ENCODE data around the gene CCDC149.
"Not testable (repeated sequence)": the region's sequence is repeated elsewhere in the genome, so short reads cannot be mapped to it uniquely, and the experiment has no call there.

CCDC149 gene

DNA sequence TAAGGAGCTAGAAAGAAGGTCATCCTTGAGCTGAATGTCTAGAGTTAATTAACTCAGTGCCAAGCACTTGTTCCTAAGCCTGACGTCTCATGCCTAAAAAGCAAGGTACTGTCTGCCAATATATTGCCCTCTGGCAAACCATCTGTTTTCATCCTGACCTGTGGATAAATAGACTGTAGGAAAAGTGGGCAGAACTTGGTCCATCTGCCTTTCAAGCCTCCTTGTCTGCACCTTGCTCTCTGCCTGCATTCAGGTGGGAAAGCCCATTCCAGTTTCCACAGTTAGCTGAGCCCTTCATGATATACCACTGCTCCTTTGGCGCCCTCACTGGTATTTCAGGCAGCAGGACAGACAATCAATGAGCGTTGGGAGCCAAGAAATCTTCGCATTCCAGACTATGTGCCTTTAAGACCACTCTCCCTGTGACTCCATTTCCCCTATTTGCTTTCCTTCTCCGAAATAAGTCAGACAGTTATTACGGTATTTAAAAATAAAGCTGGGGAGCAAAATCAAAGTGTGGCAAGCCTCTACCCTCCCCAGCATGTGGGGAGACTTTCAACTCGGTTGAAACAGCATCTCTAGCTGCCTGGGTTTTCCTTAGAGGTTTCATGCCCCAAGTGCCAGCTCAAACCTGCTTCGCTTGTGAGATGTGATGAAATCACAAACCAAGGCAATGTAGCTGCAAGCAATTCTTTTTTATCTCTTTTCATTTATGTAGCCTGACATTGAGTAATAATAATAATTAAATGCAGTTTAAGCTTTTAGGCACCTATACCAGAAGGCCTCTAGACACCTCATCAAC, 2.5 kb upstream of the CCDC149 start:
- DNase-seq: no peak

DNA sequence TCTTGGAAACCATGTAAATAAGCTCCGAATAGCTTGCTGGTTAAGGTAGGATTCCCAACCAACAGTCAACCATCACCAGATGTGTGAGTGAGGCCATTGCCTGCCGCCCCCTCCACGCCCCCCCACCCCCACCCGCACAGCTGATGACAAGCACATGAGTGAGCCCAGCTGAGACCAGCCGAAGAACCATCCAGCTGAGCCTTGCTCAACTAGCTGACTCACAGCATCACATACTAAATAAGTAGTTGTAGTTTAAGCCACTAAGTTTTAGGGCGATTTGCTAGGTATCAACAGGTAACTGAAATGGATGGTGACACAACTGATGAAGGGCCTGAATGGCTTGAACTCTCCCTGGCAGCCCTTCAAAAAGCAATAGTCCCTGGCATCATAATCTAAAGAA, 1.6 kb upstream of the CCDC149 start:
- DNase-seq: no peak

DNA sequence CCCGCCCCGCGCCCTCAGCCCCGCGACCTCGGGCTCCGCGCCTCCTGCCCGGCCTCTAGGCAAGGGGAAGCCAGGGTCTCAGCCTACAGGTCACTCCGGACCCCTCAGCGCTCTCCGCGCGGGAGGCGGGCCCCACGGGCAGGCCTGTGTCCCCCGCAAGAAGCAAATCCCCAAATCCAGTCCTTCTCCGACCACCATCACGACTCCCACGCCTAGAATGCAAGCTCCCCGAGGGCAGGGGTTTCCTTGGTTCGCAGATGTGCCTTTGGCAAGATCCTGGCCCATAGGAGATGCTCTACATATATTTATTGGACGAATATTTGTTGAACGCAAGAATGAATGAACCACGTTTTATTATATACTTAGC, 260 bp upstream of the CCDC149 start:
- no peak for DNase-seq

DNA sequence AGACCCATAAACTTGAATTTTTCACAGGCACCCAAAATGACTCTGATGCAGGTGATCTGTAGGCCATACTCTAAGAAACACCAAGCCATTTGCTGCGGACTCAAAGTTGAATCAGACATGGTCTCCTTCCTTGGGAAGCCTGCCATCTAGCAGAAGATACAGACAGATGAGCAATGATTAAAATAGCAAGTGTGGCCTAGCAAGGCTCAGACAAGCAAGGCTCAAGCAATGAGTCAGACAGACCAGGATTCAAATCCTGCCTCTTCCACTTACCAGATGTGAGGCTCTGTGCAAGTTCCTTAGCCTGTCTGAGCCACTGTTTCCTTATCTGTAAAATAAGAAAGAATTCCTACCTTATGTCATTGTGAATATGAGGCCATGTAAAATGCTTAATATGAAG, 2.3 kb downstream of the CCDC149 start:
- no peak for DNase-seq

DNA sequence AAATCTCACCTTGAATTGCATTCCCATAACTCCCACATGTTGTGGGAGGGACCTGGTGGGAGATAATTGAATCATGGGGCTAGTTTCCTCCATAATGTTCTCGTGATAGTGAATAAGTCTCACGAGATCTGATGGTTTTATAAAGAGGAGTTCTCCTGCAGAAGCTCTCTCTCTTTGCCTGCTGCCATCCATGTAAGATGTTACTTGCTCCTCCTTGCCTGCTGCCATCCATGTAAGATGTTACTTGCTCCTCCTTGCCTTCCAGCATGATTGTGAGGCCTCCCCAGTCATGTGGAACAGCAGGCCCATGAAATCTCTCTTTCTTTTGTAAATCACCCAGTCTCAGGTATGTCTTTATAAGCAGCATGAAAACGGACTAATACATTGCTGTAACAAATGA, 3.2 kb downstream of the CCDC149 start:
- DNase-seq: not testable (repeated sequence)

DNA sequence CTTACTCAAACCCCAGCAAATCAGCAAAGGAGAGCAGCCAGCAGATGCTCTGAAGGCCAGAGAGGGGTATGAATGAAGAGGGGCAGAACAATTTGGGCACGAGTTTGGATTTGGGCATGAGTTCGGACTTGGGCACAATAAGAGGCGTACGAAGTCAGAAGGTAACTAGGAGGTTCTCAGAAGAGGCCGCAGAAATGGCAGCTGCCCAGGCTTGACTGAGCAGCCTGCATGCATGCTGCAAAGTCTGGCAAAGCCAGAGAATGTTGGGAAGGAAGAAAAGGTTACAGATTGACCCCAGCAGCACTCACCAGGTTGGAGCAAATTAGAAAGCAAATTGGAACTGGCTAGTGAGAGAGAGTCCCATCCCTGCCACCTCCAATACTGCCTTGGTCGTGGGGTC, 15.2 kb downstream of the CCDC149 start:
- DNase-seq: no peak

DNA sequence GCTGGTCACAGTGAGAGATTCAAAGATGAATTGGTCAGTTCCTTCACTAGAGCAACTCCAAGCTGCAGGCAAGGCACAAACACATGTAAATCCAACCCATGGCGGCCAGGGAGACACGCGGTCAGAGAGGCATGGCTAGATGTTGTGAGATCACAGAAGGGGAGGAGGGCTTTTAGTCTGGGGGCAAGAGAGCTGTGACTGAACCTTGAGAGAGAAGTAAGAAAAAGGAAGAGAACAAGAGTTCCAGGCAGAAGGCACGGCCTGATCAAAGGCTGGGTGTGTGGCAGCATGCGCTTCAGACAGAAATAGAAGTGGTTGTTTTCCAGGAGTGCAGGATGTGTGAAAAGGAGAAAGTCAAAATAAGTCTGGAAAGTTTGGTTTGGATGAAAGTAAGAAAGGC, 15.9 kb downstream of the CCDC149 start:
- no peak for DNase-seq

DNA sequence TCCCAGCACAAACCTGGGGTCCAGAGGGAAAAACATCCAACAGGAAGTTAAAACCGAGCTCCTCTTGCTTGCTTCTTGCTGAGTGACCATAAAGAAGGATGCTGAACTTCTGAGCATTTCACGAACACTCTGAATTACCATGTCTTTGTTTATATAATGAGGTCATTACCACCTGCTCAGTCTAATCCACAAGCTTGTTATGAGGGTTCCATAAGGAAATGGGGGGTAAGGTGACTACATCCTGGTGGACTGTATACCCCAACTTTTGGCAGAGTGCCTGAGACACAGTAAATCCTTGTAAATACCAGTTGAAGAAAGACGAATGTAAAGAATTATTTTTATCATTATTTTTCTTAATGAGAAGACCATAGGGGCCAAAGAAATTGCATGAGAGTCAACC, 16.8 kb downstream of the CCDC149 start:
- no peak for DNase-seq

DNA sequence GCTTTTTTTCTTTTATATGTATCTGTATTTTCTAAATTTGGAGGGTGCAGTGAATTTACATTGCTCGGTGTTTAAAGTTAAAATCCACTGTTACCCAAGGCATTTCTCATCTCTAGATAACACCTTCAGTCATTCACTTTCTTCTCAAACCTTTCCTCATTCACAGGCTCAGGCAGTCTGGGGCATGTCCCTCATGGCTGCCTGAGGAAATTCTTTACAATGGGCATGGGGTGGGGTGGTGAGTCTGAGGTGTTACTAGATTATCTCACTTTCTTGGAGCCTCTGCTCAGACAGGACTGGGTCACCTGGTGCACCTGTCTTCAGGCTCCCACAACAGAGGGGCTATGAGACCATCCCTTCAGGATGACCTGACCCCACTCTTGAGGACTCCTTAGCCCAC, 17.4 kb downstream of the CCDC149 start:
- DNase-seq: no peak

DNA sequence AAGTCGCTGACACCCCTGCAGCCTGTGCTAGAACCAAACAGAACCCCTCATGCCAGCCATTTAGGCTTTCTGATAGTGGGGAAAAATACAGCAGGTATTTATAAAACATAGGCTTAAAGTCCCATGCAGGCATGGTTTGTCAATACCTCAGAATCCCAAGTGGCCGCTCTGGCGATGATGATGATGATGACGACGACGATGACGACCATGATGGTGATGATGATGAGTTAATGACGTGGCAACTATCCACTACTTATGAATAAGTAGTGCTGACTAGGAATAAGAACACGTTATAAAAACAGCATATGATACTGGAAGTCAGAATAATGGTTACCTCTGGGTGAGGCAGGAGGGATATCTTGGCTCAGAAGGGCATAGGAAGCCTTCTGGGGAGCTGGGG, 18.0 kb downstream of the CCDC149 start:
- DNase-seq: no peak

DNA sequence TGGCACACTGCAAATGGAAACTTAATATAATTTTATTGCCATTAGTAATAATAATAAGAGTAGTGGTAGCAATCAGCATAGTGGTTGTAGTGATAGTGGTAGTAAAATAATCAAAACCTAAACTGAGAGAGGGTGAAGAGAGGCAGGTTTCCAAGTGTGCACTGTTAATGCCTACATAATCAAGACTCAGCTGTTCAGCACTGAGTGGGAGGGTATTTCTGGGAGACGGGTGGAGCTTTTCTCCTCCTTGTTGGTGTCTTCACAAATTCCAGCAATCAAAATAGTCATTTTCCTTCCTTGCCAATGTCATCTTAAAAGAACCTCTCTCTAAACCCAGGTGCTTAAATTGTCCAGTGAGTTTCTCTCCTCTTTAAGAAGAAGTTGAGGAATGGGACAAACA, 18.6 kb downstream of the CCDC149 start:
- DNase-seq: no peak

DNA sequence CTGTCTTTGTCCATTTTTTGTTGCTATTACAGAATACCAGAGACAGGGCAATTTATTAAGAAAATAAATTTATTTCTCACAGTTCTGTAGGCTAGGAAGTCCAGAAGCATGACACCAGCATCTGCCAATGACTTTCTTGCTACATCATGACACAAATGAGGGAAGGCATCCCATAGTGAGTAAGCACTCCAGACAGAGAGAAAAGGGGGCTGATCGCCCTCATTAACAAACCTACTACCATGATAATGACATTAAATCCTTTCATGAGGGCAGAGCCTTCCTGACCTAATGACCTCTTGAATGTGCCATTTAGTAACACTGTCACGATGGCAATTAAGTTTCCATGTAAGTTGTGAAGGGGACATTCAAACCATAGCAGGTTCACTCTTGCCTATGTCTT, 20.1 kb downstream of the CCDC149 start:
- DNase-seq: no peak

DNA sequence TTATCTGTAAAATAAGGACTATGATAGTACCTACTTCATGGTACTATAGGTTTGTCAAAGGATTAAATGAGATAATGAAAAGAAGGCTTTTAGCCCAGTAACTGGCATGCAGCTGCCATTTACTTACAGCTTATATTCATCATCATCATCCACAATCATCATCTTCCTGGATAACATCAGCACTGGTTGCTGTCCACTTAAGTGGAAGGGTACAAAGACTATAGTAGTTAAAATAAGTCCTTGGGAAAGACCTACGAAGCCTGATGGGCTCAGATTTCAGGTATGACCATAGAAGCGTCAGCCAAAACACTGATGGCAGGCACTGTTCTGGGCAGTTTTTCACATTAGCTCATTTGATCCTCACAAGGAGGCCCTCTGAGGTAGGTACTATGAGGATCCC, 20.6 kb downstream of the CCDC149 start:
- no peak for DNase-seq

DNA sequence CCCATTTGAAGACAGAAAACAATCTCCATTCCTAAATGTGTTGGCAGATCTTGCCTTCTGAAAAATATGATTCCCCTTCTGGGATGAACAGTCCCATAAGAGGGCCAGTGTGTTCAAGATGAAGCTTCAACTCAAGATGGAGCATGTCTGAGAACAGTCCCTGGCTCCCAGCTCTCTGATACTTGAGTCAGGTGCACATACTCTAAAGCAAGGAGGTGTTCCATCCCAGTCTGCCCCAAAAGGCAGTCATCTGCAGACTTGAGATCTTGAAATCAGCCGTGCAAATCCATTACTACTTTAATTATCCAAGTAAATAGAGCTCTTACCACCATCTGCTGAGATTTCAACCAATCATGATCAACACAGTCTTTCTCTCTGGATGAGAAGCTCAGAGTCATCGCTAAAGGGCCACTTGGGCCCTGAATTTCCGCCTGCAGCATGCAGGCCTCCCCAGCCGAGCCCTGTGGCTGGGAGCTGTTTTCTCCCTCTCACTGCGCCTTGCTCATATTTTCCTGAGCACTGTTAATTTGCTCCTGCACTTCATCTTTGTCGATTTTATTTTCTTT, 22.2 kb downstream of the CCDC149 start:
- DNase-seq: no peak

DNA sequence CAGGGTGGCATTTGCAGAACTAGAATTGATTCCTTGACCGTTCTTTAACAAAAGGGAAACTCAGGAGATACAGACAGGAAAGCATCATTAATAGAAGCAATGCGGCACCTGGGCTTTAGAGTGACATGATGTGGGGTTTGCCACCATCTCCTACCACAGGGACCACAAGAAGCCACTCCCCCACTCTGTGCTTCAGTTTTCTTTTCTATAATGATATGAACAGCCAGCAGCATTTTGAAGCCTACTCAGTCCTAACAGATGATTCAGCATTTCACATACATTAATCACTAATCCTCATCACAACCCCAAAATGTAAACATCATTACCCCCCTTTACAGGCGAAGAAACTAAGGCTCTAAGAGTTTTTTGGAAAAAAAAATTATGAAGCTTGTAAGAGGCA, 22.9 kb downstream of the CCDC149 start:
- no peak for DNase-seq

DNA sequence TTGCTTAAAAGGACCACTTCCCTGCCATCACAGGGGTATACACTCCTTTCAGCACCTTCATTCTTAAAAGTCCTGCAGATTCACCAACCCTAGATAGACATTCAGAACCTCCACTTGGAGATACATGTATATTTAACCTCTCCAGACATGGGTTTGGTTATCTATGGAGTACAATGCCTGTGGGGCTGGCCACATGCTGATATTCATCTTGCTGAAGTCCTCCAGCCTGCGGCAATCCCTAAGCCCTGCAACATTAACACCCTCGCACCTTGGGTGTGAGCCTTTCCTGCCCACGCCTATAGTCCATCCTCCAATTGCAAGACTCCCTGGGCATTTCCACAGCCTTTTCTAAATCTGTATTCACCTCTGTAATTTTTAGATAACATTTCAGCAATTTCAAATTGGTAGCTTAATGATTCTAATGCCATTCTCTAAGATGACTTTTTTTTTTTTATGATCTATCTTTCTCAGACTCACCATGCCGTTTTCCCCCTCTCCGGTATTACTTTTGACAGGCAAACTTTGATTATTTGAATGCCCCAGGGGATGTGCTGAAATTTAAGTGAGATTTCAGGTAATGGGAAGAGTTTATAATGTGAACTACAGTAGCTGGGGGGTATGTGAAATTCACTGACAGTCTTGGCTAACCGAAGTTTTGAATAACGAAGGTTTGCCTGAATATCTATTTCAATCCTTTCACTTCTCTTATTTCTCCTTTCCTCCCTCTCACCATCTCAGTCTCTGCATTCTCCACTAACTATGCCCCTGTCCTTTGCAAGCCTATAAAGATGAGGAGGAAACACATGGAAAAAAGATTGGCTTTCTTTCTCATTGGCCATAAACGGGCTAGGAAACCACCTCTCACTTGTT, 24.1 kb downstream of the CCDC149 start:
- DNase-seq: no peak

DNA sequence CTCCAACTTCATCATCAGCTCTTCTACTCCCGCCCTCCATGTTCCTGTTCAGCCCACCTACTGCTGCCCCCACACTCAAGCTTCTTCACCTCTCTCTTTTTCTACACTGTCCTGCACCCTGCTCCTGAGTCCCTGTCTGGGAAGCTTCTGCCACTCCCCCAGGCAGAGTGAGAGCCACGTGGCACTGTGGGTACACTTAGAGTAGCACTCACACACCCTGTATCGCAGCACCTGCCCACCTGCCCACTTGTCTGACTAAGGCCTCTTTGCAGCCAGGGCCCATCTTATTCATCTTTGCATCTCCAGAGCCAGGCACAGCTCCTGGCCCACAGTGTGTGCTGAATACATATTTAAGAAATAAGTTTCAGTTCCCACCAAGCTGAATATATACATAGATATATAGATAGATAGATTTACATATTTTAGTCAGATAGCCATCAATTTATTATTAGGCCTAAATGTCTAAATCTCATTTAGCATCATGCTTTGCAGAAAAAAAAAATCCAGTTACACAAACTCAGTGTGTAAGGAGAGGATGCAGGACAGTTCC, 24.9 kb downstream of the CCDC149 start:
- DNase-seq: no peak

DNA sequence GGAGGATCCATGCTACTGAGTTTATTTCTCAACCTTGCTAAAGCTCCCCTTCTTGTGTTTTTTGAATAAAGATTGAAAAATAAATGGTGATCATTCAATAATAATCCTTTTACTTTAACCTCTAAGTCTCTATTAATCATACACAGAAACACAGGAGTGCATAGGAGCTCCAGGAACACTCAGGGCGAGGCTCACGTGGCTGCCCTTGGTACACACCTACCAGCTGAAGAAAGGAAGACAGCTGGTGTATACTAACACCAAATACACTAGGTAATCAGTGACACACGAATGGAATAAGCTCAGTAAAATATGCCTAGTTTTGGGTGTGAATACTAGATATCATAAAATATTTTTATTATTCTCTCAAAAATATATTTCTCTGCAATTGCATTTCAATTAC, 26.2 kb downstream of the CCDC149 start:
- no peak for DNase-seq

DNA sequence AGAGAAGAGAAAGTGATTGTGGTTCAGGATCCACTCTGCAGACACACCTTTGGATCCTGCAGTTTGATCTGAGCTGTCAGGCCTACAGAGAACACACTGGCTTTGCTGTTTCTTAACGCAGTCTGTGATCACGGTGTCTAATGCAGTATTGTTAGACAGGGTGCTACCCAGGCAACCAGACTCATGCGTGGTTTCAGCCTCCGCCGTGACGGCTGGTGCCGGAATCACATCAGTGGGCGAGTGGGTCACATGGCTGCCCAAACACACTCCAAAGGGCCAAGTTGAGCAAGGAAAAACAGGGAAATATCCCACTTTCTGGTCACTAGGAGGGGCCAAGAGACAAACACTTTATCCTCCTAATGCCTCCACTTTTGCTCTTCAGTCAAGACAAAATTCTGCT, 27.5 kb downstream of the CCDC149 start:
- no peak for DNase-seq

DNA sequence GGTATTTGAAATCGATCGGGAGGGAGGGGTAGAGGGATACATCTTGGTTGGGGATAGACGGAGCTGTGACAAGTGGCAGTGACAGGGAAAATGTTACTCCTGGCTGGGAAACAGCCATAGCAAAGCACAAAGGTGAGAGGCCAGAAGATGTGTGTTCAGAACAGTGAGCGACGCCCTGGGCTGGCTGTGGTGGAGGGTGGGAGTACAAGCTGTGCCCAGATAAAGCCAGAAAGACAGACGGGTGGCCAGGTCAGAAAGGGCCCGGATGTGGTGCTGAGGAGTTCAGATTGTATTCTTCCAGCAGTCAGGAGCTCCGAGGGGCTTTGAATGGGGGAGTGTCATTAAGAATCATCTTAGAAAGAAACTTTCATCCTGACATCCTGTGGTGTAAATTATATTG, 27.9 kb downstream of the CCDC149 start:
- DNase-seq: no peak

DNA sequence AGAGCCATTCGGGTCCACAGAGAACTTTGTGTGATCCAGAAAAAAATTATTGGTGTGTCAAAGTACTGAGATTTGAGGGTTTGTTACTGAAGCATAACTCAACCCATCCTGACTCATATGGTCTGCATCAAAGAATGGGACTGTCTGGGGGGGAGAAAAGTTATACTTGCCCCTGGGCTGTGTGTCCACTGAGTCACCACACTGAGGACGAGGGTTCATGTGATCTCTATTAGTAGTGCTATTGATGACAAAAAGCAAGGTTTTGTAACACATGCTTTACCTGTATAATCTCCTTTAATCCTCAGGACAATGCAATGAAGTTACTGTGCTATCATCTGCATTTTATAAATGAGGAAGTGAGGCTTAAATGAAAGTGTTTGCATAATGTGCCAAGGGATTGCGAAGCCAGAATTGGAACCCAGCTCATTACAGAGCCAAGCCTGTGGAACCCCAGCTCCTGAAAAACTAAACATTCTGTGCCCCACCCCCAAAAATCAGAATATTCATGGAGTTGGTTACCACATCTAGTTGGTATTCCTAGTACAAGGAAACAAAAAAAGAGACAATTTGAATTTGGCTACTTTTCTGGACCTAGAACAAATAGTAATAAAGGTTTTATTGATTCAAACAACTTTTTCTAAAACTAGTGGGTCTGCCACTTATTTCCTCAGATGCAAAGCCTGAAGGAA, 31.2 kb downstream of the CCDC149 start:
- no peak for DNase-seq

DNA sequence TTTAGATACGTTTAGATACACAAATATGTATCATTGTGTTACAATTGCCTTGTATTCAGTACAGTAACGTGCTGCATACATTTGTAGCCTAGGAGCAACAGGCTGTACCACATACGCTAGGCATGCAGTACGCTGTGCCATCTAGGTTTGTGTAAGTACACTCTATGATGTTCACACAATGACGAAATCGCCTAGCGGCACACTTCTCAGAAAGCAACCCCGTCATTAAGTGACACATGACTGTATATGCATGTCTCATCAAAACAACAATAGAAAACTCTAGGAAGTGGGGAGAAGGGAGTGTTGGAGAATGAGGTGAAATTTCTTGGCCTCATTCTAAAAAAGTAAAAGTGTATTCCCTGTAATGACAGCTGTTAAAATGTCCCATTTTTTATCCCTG, 32.7 kb downstream of the CCDC149 start:
- DNase-seq: no peak

DNA sequence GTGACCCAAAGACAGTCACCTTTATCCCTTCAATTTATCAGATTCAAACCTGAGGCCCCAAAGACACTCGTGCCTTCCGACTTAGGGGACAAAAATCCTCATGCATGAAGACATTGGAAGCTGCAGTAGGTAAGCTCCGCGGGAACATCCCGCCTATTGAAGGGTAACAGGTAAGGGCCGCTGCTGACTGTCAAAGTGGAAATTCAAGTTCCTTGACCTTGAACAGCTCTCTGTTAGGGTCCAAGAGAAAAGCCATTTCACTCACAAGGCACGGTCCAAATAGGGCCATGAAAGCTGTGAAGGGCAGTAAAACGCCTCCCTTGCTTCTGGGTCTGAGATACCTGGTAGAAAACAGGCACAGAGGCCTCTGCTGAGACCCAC, 34.2 kb downstream of the CCDC149 start:
- no peak for DNase-seq

Measured in NCI-H226 (cell line).